Astrocyte of the hippocampus (primary cell): Measurements from ENCODE around the gene DPP6.

Experiments
- DNase-seq: peaks from one replicate; pipeline ENCODE4 v3.0.0; 2011; ENCODE audit warnings: low read depth, low spot score

Gene DPP6

GRCh38 chr7:154857728-154858681, 805.8 kb downstream of the DPP6 start:
- peak; percentile 56 for DNase-seq

GRCh38 chr7:154858836-154859537, 806.8 kb downstream of the DPP6 start:
- no peak for DNase-seq

- DNase-seq, result no peak
Measured at GRCh38 chr7:154859747-154860620, 807.8 kb downstream of the DPP6 start.

GRCh38 chr7:154860621-154861375, 808.6 kb downstream of the DPP6 start:
- DNase-seq, result no peak

- no peak for DNase-seq
Measured at GRCh38 chr7:154861589-154861988, 809.4 kb downstream of the DPP6 start.

GRCh38 chr7:154862153-154862791, 810.1 kb downstream of the DPP6 start:
- DNase-seq, result no peak

- no peak for DNase-seq
Measured at GRCh38 chr7:154863766-154864522, 811.7 kb downstream of the DPP6 start.

- no peak for DNase-seq
Measured at GRCh38 chr7:154864523-154864891, 812.3 kb downstream of the DPP6 start.

- no peak for DNase-seq
Measured at GRCh38 chr7:154865984-154866685, 813.9 kb downstream of the DPP6 start.

- no peak for DNase-seq
Measured at GRCh38 chr7:154867068-154867467, 814.9 kb downstream of the DPP6 start.

- no peak for DNase-seq
Measured at GRCh38 chr7:154868921-154869320, 816.7 kb downstream of the DPP6 start.

- DNase-seq, result no peak
Measured at GRCh38 chr7:154869436-154869835, 817.2 kb downstream of the DPP6 start.

- DNase-seq, result peak; percentile 27
Measured at GRCh38 chr7:154871507-154871906, 819.3 kb downstream of the DPP6 start.

GRCh38 chr7:154871928-154872750, 819.9 kb downstream of the DPP6 start:
- no peak for DNase-seq

GRCh38 chr7:154872811-154873499, 820.8 kb downstream of the DPP6 start:
- no peak for DNase-seq

- DNase-seq, result no peak
Measured at GRCh38 chr7:154873500-154874121, 821.4 kb downstream of the DPP6 start.

GRCh38 chr7:154874409-154875113, 822.4 kb downstream of the DPP6 start:
- peak; percentile 61 for DNase-seq
